Kidney (tissue), 14 donors: ENCODE results near the gene SHFL. TPM values are rescaled to one million over a fixed set of nuclear protein-coding genes. Genes with fewer than 3 reads are reported as not detected.
A peak's percentile ranks its signal among the peaks of the same experiment; 100 is the strongest.

Experiments
- DNase-seq, 5 donors: peaks; one replicate each; pipeline ENCODE4 v3.0.0-alpha.2; 2013 to 2020
- FAIRE-seq: peaks from 2 replicates; lab custom pipeline; 2012; peaks lifted over from hg19 to GRCh38; lab: Jason Lieb, UNC
- H3K27ac ChIP-seq, 2 donors: one replicate each; pipeline ENCODE4 v1.7.0; 2013; ENCODE audit warnings: low read depth in 2 of 2, low read length in 2 of 2, inconsistent platforms in 1 of 2
- H3K27me3 ChIP-seq: one replicate; pipeline ENCODE4 v1.7.1; 2013; ENCODE audit warnings: low read length, inconsistent platforms; ENCODE audit not compliant: control insufficient read depth, insufficient read depth
- H3K36me3 ChIP-seq, 3 donors: one replicate each; pipeline versions ENCODE4 v1.7.0 to v1.7.1; 2013; ENCODE audit warnings: low read length in 3 of 3, control low read depth in 1 of 3, inconsistent platforms in 1 of 3; ENCODE audit not compliant: insufficient read depth in 3 of 3, control insufficient read depth in 2 of 3
- H3K4me1 ChIP-seq, 3 donors: one replicate each; pipeline versions ENCODE4 v1.7.0 to v1.7.1; 2013; ENCODE audit warnings: low read length in 3 of 3, inconsistent platforms in 1 of 3, low read depth in 1 of 3; ENCODE audit not compliant: control insufficient read depth in 2 of 3, insufficient read depth in 2 of 3
- H3K4me3 ChIP-seq, 3 donors: one replicate each; pipeline versions ENCODE4 v1.7.0 to v1.8.1; 2013; ENCODE audit warnings: low read length in 3 of 3, control low read depth in 1 of 3, inconsistent platforms in 1 of 3
- H3K9ac ChIP-seq, 3 donors: one replicate each; pipeline versions ENCODE4 v1.7.0 to v1.7.1; 2013; ENCODE audit warnings: low read length in 3 of 3, control low read depth in 1 of 3, inconsistent platforms in 1 of 3
- H3K9me3 ChIP-seq, 3 donors: one replicate each; pipeline versions ENCODE4 v1.7.0 to v1.7.1; 2013; ENCODE audit warnings: low read length in 3 of 3, control low read depth in 1 of 3, inconsistent platforms in 1 of 3; ENCODE audit not compliant: control insufficient read depth in 2 of 3, insufficient read depth in 1 of 3
- CTCF ChIP-seq: IDR thresholded peaks from 3 replicates; pipeline ENCODE4 v1.5.1; 2012; ENCODE audit warnings: mild to moderate bottlenecking, moderate library complexity, borderline replicate concordance; ENCODE audit not compliant: insufficient read depth; ENCODE audit errors: extremely low read depth
- intact Hi-C: fragments of 100-400 bp; cut with DNase I; formaldehyde crosslinking; loops from one replicate; pipeline ENCODE4 v1.11.1; 2022
- polyA plus RNA-seq: library from polyadenylated mRNA; stranded (reverse); fragments of 350-450 nt; fragmentation: Illumina TruSeq; extraction: RNeasy Lipid Tissue Mini Kit (QIAGEN cat#74804); gene quantifications from one replicate; pipeline ENCODE4 v1.2.3, GENCODE V29; 2014; ENCODE audit warnings: low read depth, low replicate concordance; ENCODE audit not compliant: insufficient read depth
- total RNA-seq: library from RNA; stranded (reverse); fragmentation: NEBNext Ultra II Directional; extraction: Animal tissue kit (Norgen Biotek cat#: 25700); gene quantifications from one replicate; pipeline ENCODE4 v1.2.1, GENCODE V29; 2021
- donor health status: control.
- donor health status: control.
- donor health status: control.
- donor health status: control.
- donor health status: control.
- donor health status: DM: yes; HTN: yes; CAD: no.
- donor health status: Normal renal cell carcinoma (clear cell type).

The SHFL gene
- total and polyA plus RNA-seq, 2 donors from 2014 or later = 36.4 to 42.5 TPM

GRCh38 chr19:10052602-10053360, 33.3 kb upstream of the SHFL start:
- intact Hi-C loops = no loop called here
- Histone ChIP-seq H3K9me3 (no peaks in the 10 kb centered on the region), H3K9ac (no peak overlapping the region), H3K27me3 (no peaks in the 10 kb centered on the region), H3K27ac (no peak overlapping the region), H3K36me3 (no peaks in the 10 kb centered on the region), H3K4me1 (no peaks in the 10 kb centered on the region), H3K4me3 (no peak overlapping the region)
- no peak for TF ChIP-seq CTCF
- DNase-seq (no peak), FAIRE-seq (no peak)

GRCh38 chr19:10061717-10062310, 24.3 kb upstream of the SHFL start:
- Histone ChIP-seq H3K9me3 (no peaks in the 10 kb centered on the region), H3K27ac (no peak overlapping the region), H3K36me3 (no peaks in the 10 kb centered on the region), H3K9ac (no peak overlapping the region), H3K4me3 (no peak overlapping the region), H3K27me3 (no peaks in the 10 kb centered on the region), H3K4me1 (no peaks in the 10 kb centered on the region)
- FAIRE-seq = no peak
- peak in 2 of 5 donors; percentile 4 to 27 for DNase-seq
- TF ChIP-seq CTCF = no peak
- intact Hi-C loops = no loop called here

GRCh38 chr19:10068205-10068604, 17.9 kb upstream of the SHFL start:
- no peak overlapping the region for H3K27ac ChIP-seq
- no peaks in the 10 kb centered on the region for H3K27me3 ChIP-seq
- DNase-seq (no peak), FAIRE-seq (no peak)
- no peak overlapping the region for H3K4me3 ChIP-seq
- H3K9ac ChIP-seq = no peak overlapping the region
- TF ChIP-seq CTCF = no peak
- intact Hi-C loops = no loop called here
- H3K36me3 ChIP-seq = no peaks in the 10 kb centered on the region
- H3K4me1 ChIP-seq = no peaks in the 10 kb centered on the region
- no peaks in the 10 kb centered on the region for H3K9me3 ChIP-seq
